Omental fat pad (tissue), 4 donors: ENCODE measurements around the gene DHRS1. TPM values are rescaled to one million over a fixed set of nuclear protein-coding genes. Genes with fewer than 3 reads are reported as not detected.

ENCODE experiments used
- ATAC-seq: fragments of 150-250 bp; one replicate; pipeline ENCODE4 v1.9.1; 2016; ENCODE audit warnings: mild to moderate bottlenecking, moderate library complexity; ENCODE audit not compliant: low FRiP score
- DNase-seq: peaks from one replicate; pipeline ENCODE4 v3.0.0-alpha.2; 2019; ENCODE audit warnings: low spot score
- CTCF ChIP-seq, 3 donors: fragments of 450-650 bp; IDR thresholded peaks; one replicate each; pipeline ENCODE4 v1.5.1; 2016 to 2017; ENCODE audit warnings: antibody characterized with exemption in 3 of 3, mild to moderate bottlenecking in 3 of 3, moderate library complexity in 2 of 3
- total RNA-seq, 4 donors: library from RNA; depleted of rRNA; stranded (reverse); fragments of >200 nt; gene quantifications; one replicate each; pipeline ENCODE4 v1.1.0, GENCODE V29; 2016

DHRS1 gene
- total RNA-seq, 4 donors from 2014 or later, result 14.3 to 42.5 (median 23.7) TPM

GRCh38 chr14:24317141-24317928, 17.8 kb upstream of the DHRS1 start:
- ATAC-seq (peak; percentile 67), DNase-seq (no peak)
- no peak for TF ChIP-seq CTCF (IDR thresholded peaks at IDR 0.05)

- no peak for TF ChIP-seq CTCF (IDR thresholded peaks at IDR 0.05)
- peak; percentile 28 for ATAC-seq
Observed at GRCh38 chr14:24316597-24316950, 17.0 kb upstream of the DHRS1 start.

GRCh38 chr14:24315807-24316596, 16.4 kb upstream of the DHRS1 start:
- ATAC-seq, result peak; percentile 4
- no peak for TF ChIP-seq CTCF (IDR thresholded peaks at IDR 0.05)

More at GRCh38 chr14:24316597-24316950, 17.0 kb upstream of the DHRS1 start:
- no peak for DNase-seq

GRCh38 chr14:24315243-24315806, 15.7 kb upstream of the DHRS1 start:
- no peak for TF ChIP-seq CTCF (IDR thresholded peaks at IDR 0.05)
- no peak for DNase-seq
- ATAC-seq, result no peak

More at GRCh38 chr14:24315807-24316596, 16.4 kb upstream of the DHRS1 start:
- no peak for DNase-seq

- no peak for ATAC-seq
- TF ChIP-seq CTCF (IDR thresholded peaks at IDR 0.05), result no peak
- no peak for DNase-seq
Observed at GRCh38 chr14:24314377-24315193, 15.0 kb upstream of the DHRS1 start.

- no peak for TF ChIP-seq CTCF (IDR thresholded peaks at IDR 0.05)
- DNase-seq, result no peak
- ATAC-seq, result no peak
Observed at GRCh38 chr14:24313913-24314312, 14.3 kb upstream of the DHRS1 start.
